Right lobe of liver (tissue), 4 donors: Measurements from ENCODE around the gene SYT9.

ENCODE experiments used
- POLR2A ChIP-seq: fragments of 450-650 bp; IDR thresholded peaks from one replicate; pipeline ENCODE4 v1.6.1; 2017; ENCODE audit warnings: antibody characterized with exemption, mild to moderate bottlenecking
- TF ChIP-seq, protein P1 (sequence below), 4 donors: fragments of 200-600 bp in 3 of 4; fragments of 450-650 bp in 1 of 4; IDR thresholded peaks; one replicate each; pipeline versions ENCODE4 v1.5.1 to v1.8.0; 2016 to 2022; ENCODE audit warnings: antibody characterized with exemption in 4 of 4, mild to moderate bottlenecking in 2 of 4
- donor health status: DM: no; HTN: no; CAD: no.
- donor health status: DM: no; HTN: no; CAD: no.
- donor health status: DM: no; HTN: yes; CAD: no.

DNA sequence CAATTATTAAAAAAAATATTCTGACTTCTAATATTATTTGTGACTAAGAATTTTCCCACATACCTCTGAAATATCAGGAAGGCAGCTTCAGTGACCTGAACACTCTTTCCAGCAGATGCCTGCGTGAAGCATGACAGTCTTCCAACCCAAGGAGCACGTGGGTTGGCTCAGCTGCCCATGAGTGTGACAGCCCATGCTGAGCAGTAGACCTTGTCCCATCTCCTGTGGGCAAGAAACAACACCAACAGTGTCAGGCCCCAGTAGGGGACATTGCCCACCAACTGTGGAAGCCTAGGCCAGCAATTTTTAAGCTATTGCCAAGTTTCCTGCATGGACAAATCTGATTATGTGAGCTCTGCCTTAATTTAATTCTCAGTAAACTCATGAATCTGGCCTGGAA, 167.2 kb downstream of the SYT9 start:
- TF ChIP-seq, protein P1, sequence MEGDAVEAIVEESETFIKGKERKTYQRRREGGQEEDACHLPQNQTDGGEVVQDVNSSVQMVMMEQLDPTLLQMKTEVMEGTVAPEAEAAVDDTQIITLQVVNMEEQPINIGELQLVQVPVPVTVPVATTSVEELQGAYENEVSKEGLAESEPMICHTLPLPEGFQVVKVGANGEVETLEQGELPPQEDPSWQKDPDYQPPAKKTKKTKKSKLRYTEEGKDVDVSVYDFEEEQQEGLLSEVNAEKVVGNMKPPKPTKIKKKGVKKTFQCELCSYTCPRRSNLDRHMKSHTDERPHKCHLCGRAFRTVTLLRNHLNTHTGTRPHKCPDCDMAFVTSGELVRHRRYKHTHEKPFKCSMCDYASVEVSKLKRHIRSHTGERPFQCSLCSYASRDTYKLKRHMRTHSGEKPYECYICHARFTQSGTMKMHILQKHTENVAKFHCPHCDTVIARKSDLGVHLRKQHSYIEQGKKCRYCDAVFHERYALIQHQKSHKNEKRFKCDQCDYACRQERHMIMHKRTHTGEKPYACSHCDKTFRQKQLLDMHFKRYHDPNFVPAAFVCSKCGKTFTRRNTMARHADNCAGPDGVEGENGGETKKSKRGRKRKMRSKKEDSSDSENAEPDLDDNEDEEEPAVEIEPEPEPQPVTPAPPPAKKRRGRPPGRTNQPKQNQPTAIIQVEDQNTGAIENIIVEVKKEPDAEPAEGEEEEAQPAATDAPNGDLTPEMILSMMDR (IDR thresholded peaks at IDR 0.05): no peak
- TF ChIP-seq POLR2A: no peak
